GM21576 (cell line): Measurements from ENCODE around the gene HSD17B3.
"Not testable (repeated sequence)": the region's sequence is repeated elsewhere in the genome, so short reads cannot be mapped to it uniquely, and the experiment has no call there.

ENCODE experiments used
- ATAC-seq: cut with Tn5 transposase; IDR thresholded peaks from one replicate; pipeline ENCODE4 v1.9.1; 2021; ENCODE audit warnings: mild to moderate bottlenecking, moderate library complexity; ENCODE audit not compliant: unreplicated experiment

Gene HSD17B3

DNA sequence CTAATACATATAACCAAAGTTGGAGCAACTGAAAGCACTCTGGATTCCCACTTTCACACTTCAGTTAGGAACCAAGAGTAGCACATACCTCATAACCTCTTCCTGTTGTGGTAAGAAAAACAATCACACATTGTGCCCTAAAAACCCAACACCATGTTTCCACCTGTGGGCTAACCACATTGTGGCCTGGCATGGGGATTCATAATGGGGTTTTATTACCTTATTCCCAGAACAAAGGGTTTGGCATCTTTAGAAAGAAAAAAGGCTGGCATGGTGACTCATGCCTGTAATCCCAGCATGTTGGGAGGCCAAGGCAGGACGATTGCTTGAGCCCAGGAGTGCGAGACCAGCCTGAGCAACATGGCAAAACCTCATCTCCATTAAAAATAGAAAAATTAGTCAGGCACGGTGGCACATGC, 60.6 kb downstream of the HSD17B3 start:
- peak; percentile 65 for ATAC-seq

DNA sequence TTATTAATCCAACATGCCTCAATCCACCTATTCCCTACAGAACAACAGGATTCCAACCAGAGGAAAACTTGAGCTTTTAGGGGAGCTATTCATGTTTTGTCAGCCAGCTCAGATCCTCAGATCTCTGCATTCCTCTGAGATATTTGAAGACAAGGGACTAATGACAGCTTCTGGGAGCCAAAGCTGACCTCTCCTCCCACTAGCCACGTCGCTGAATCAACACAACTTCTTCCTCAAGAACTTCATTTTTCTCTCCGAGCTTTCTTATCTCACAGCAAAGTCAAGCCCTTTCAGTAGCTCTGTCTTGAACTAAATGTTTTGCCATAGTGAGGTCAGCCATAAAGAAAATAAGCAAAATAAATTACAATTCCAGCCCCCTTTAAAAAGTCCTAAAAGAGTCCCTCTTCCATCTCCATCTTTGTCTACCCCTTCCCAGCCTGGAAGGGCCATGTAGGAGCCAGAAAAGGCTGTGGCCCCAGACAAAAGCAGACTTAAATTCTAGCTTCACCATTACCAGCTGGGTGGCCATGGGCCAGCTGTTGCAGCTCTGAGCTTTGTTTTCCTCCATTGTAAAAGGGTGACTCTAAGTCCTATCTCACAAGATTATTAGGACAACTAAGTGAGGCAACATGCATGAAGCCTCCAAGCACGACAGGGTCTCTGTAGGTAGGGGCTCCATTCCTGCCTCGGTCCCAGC, 65.0 kb downstream of the HSD17B3 start:
- no peak for ATAC-seq

DNA sequence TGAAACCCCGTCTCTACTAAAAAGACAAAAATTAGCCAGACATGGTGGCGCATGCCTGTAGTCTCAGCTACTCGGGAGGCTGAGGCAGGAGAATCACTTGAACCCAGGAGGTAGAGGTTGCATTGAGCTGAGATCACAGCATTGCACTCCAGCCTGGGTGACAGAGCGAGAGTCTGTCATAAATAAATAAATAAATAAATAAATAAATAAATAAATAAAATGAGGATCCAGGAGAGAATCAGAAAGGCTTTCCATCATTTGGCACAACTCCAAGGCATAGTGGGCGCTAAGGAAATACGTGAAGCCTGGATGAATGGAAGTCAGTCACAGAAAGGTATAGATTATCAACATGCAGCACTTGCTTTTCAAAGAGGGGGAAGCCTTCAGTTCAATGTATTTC, 65.6 kb downstream of the HSD17B3 start:
- ATAC-seq, result not testable (repeated sequence)

DNA sequence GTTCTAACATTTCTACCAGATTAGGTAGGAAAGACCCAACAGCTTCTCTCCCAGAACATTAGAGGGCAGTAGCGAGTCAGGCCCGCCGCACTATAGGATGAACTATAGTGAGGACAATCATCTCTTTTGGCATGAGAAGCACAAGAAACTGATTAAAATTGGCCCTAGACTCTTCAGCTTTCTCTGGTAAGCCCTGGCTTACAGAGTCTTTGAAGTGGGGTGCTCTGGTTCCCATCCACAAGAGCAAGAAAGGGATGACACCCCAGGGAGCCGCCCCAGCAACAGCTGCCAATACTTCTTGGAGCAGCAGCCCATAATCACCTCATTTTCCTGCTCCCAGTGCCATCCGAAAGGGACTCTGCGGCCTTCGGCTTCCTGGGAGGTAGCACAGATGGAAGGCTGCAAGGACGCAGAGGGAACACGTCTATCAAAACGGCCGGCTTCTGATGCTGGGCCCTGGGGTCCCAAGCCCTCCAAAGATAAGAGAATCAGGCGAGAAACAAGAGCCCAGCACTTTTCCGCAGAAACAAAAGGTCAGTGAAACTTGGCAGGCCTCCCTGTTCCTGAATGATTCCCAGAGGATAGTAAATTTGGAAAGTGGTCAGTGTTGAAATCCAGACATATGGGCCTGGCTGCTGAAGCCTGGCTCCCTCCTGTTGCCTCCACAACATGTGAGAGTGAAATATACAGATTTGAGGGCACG, 69.3 kb downstream of the HSD17B3 start:
- no peak for ATAC-seq

DNA sequence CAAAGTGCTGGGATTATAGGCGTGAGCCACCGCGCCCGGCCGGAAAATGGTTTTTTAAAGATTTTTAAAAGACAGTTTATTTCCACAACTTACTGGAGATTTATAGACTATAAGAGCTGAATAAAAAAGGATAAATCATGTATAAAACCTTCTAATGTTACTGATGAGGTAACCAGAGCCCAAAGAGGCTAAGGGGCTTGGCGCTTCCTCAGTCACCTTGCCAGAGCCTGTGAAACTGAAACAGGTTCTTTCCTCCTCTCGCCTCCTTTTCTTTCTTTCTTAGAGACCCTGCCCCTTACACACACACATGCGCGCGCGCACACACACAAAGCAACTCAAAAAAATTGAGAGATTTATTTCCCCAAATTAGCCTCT, 69.8 kb downstream of the HSD17B3 start:
- ATAC-seq, result no peak

DNA sequence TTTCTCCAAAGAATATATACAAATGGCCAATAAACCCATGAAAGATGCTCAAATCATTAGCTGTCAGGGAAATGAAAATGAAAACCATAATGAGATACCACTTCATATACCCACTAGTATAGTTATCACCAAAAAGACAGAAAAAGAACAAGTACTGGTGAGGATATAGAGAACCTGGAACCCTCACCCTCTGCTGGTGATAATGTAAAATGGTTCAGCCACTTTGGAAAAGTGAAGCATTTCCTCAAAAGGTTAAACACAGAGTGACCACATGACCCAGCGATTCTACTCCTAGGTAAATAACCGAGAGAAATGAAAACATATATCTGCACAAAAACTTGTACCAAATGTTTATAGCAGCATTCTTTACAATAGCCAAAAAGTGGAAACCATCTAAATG, 72.0 kb downstream of the HSD17B3 start:
- ATAC-seq, result no peak

DNA sequence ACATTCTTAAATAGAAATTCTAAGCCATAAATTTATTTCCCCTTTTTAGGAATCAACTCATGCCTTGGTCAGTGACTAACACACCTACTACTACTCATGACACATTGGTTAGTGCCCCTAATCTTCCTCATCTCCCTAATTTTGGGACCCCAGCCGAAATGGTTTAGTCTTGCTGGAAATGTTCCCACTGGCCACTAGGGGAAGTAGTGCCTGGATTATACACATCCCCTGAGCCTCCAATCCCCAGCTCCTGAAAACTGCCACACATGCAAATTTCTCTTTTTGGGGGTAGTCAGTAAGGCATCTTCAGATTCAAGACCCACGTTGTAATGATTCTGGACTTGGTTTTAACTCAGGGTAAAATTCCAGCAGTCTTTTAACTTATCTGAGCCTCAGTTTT, 79.8 kb downstream of the HSD17B3 start:
- ATAC-seq, result no peak

DNA sequence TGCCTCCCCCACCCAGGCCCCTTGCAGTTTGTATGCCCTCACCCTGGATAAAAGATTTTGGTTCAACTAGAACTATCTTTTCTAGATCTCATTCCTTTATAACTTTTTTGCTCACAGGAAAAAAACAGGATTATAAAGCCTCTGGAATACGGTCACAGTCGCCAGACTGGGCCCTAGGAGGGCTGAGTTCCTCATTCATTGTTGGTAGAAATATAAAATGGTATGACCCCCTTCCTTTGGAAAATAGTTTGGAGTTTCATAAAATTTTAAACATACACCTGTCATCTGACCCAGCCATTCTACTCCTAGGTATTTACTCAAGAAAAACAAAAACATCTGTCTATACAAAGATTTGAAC, 82.1 kb downstream of the HSD17B3 start:
- no peak for ATAC-seq

DNA sequence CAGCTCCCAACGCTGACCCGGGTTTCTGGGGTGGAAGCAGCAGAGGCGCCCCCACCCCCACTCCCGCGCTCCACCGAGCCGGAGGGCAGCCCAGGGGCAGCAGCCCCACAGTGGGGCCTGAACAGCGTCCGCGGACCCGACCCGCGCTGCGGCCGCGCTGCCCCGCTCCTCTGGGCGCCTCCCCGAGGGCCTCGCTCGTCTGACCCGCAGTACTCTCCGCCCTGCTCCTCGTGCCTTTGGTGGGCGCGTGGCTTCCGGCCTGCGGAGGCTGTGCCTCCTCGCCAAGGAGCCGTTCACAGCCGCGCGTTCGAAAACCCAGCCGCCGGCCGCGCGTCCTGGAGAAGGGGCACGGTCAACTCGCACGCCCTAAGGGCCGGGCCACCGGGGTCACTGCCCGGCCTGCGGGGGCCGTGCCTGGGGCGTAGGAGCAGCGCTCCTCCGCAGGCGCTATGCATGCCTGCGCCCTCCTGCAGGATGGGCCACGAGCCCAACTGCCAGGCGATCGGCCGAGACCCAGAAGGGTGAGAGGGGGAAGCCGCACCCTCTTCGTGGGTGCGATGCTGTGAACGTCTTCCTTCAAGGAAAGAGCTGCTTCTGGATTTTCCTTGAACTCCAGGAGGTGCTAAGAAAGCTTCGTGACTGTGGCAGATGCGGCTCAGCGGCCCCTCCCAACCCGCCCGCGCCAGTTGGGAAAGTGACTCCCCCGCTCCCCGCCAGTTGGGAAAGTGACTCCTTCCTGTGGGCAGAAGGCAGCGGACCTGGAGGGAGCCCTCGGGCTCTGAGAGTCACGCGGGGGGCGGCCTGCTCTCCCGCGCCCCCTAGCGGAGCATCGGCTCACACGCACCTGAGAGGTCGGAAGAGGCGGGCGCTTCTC, 82.7 kb downstream of the HSD17B3 start:
- no peak for ATAC-seq

DNA sequence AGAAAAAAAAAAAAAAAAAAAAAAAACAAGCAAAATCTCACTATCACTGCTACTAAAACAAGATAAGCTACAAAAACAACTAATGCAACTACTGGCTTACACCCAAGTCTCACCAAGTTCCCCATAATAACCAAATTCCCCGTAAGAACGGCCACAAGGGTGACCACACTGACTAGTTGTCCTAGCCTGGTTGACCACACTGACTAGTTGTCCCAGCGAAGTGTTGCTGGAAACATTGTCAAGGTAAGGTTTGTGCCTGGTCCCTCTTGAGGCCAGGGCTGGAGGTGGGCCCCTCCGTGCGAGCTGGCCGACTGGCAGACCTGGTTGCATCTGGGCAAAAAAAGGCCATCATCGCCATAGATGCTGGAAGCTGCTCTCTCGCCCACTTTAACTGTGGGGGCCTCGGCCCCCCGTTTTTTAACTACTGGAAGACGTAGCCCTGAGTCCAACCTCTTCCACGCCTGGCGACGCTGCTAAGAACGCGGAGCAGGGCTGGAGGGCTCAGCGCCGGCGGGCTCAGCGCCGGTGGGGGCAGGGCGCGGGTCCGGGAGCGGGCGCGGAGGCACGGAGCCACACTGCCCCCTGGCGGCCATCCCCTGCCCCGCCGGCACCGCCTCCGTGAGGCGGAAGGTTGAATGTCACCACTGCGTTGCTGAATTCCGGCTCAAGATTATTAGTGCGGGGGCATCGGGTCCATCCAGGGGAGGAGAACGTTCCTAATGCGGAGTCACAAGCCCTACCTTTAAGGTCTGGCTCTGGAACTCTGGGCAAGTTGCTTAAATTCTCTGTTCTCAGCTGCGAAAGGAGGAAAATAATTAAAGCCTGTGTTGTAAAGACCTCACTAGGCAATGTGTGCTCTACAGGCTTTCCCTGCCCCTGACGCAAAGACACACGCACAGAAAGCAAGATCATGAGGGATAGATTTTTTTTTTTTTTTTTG, 84.0 kb downstream of the HSD17B3 start:
- ATAC-seq, result peak; percentile 79

DNA sequence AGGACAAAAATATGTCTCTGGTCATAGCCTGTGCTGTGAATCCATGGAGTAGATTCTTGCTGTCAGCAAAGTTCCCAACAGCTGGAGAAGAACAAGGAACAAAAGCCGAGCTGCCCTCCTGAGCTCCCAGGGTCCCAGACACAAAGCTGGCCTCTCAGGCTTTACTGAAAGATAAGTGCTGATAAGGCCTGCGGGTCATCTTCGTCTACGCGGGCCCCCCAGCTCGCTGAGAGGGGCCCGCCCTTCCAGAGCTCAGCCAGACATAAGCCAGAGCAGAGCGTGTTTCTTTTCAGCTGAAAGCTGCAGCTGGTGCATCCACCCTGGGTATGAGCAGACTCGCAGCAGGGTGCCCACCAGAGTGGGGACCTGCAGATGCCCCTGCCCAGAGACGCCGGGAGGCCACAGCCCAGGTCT, 84.7 kb downstream of the HSD17B3 start:
- ATAC-seq, result no peak

DNA sequence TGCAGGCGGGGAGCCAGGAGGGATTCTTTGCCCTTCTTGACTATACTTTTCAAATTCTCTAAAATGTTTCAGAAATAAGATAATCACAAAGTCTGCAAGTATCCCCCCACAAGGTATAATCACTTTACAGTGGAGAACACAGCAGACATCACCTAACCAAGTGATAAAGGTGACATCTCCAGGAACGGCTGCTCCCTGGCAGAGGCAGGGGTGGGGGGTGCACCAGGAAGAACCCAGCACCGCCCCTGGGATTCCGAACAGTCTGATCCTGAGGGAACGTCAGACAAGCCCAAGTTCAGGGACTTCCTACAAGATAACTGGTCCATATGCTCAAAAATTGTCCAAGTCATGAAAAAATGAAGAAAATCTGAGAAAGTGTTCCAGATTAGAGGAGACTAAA, 85.4 kb downstream of the HSD17B3 start:
- no peak for ATAC-seq

DNA sequence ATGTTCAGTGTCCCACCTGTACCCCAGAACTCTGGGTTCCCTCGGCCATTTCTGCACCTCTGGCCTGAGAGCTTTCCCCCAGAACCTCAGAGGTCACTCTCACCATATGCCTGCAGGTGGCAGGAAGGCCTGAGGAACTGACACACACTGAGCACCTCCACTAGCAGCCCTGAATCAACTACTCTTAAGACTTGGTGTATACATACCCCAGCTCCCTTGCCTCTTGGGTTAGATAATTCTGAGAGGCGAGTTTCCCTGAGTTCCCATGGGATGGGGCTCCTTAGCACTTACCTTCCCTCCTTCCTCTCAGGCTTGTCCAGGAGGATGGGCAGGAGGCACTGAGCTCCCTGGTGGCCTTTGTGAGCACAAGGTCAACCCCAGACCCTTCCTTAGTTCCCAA, 86.1 kb downstream of the HSD17B3 start:
- ATAC-seq, result no peak

DNA sequence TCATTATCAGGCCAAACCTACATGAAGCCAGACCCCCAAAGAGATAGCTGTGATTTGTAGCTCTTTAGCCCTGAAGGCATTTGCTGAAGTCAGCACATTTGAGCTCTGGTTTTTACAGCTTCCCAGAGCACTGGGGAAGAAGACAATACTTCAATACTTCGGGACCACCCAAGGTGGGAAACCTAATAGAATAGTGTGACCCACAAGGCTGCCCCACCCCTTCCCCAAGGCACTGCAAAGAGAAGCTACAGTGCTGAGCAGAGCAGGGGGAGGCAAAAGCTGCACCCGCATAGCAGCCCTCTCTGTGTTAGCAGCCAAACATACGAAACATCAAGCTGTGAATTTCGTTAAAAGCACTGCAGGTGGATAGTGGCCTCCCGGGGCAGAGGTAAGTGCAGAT, 87.3 kb downstream of the HSD17B3 start:
- ATAC-seq, result no peak

DNA sequence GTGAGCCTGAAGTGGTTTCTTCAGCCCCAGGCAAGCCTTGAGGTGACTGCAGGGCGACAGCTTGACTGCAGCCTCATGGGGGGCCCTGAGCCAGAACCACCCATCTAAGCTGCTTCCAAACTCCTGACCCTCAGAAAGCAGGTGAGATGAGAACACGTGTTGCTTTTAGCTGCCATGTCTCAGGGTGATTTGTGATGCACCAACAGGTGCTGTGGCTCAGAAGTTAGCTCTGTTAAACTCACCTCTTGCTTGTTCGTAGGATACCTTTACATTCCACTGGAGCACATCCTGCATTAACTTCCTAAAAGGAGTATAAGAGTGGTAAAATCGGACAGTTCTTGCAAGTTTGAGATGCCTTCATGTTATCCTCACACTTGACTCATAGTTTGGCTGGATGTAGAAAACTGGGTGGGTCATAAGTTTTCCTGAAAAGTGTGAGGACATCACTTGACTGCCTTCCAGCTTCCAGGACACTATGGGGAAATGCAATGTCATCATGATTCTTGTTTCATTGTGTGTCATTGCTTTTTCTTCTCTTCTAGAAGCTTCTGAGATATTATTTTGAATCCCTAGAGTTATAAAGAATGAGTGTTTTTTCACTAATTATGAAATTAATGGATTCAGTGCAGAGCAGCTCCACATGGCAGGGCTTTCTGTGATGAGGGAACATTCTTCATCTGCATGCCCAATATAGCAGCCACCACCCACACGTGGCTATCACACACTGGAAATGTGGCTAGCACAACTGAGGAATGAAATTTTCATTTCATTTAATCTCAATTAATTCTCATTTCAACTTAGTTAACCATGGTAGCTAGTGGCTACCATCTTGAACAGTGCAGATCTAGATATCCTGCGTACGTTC, 92.3 kb downstream of the HSD17B3 start:
- no peak for ATAC-seq

DNA sequence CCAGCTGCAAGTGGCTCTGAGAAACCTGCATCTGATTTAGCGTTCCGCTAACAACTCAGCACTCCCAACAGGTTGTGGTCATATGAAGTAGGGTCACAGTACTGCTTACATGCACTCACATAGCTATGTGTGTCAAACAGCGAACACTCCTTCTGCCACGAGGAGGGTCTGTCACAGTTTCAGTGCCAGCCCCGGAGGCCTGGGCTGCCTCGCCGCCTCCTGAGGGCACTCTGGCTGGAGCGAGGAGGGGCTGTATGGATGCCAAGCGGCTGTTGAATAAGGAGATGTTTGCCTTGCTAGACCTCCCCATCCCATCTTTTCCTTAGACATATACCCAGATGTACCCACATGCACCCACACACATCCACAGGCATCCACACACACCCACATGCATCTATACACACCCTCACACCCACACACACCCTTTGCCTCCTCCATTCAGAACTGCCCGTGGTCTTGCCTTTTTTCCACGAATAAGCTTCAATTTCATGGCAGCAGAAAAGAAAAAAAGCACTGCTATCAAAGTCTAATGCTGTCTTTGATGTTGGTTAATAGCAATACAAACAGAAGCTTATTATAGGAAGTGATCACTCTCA, 95.7 kb downstream of the HSD17B3 start:
- ATAC-seq, result no peak

DNA sequence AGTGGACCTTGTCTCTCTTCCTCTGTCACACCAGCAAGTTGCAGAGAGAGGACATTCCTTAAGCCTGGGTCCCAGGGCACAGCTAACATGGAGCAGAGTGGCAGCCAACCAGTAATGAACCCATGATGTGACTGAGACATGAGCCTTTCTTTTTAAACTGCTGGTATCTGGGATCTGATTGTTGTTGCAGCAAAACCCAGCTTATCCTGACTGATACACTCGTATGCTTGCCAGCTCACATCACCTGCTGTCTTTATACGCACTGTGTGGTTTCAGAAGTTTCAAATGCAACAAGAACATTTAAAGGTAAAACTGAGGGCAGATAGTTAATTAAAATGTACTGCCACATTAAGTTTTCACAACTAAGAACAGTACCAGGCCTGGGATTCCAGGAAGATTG, 97.1 kb downstream of the HSD17B3 start:
- ATAC-seq, result no peak

DNA sequence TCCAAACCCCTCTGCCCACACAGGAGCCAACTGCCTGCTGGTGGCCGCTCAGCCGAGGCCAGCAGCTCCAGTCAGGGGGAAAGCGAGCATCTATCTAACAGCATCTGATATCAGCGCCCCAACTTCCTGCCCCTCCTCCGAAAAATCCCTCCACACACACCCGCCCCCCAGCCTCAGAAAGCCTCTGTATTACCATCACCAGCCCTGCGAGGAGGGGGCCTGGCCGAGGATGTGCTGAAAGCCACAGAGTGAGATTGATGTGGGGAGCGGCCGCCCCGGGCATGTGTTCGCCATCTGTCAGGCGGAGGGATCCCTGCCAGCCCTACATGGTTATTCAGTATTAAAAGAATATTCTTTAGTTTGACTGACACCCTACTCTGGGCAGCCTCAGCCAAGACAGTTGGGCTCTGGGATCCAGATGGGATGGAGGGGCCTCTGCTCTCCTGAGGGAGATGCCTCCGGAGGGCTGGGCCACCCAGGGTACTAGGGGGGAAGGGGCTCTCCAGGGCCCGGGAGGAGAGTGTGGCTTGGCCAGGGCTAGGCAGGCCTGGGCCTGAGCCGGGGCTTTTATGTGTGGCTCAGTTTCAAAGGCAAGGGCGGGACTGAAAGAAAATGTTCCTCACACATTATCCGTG, 98.0 kb downstream of the HSD17B3 start:
- no peak for ATAC-seq
